SK-N-MC (cell line): ENCODE results near the gene SPATA6.

Experiments
- EZH2 ChIP-seq: fragments of 200-600 bp; sonication (generic); IDR thresholded peaks from one replicate; pipeline ENCODE4 v1.6.1; 2017; ENCODE audit warnings: antibody characterized with exemption
- FOXP2 ChIP-seq: optimal IDR thresholded peaks from 2 replicates; pipeline ENCODE3; 2011; ENCODE audit warnings: mild to moderate bottlenecking, moderate library complexity; ENCODE audit not compliant: insufficient read depth; ENCODE audit errors: extremely low read length, control extremely low read depth
- POLR2AphosphoS5 ChIP-seq: IDR thresholded peaks from 2 replicates; pipeline ENCODE4 v1.6.1; 2012; ENCODE audit warnings: mild to moderate bottlenecking, low read depth, low read length, borderline replicate concordance

GRCh38 chr1:48309564-48310082 lies 162.4 kb downstream of the SPATA6 start:
- TF ChIP-seq EZH2 (no peak), POLR2AphosphoS5 (no peak), FOXP2 (no peak)
